Activated gamma-delta T cell treated with Interleukin-2 at 50 U/mL for 16 hours (primary cell): Measurements from ENCODE around the gene SELENOW.
"Not testable (repeated sequence)": the region's sequence is repeated elsewhere in the genome, so short reads cannot be mapped to it uniquely, and the experiment has no call there.

Source experiments
- DNase-seq: peaks from one replicate; pipeline ENCODE4 v3.0.0-alpha.2; 2020

Gene SELENOW

GRCh38 chr19:47787307-47787706 is 8.8 kb downstream of the SELENOW start:
- not testable (repeated sequence) for DNase-seq

- DNase-seq: not testable (repeated sequence)
Observed at GRCh38 chr19:47789811-47790210, 11.3 kb downstream of the SELENOW start.

GRCh38 chr19:47790398-47790814 is 11.9 kb downstream of the SELENOW start:
- peak; percentile 86 for DNase-seq

- no peak for DNase-seq
Observed at GRCh38 chr19:47792616-47793015, 14.1 kb downstream of the SELENOW start.

- DNase-seq: no peak
Observed at GRCh38 chr19:47794526-47794925, 16.0 kb downstream of the SELENOW start.

GRCh38 chr19:47796785-47797184 is 18.3 kb downstream of the SELENOW start:
- no peak for DNase-seq

GRCh38 chr19:47797996-47798903 is 19.7 kb downstream of the SELENOW start:
- DNase-seq: no peak

- no peak for DNase-seq
Observed at GRCh38 chr19:47798904-47799266, 20.4 kb downstream of the SELENOW start.

- no peak for DNase-seq
Observed at GRCh38 chr19:47801270-47801669, 22.8 kb downstream of the SELENOW start.

GRCh38 chr19:47802521-47803043 is 24.1 kb downstream of the SELENOW start:
- no peak for DNase-seq

- DNase-seq: not testable (repeated sequence)
Observed at GRCh38 chr19:47803148-47803547, 24.6 kb downstream of the SELENOW start.

GRCh38 chr19:47803671-47804070 is 25.2 kb downstream of the SELENOW start:
- DNase-seq: not testable (repeated sequence)

- not testable (repeated sequence) for DNase-seq
Observed at GRCh38 chr19:47804451-47804850, 25.9 kb downstream of the SELENOW start, which contains the start of gene TPRX1. TSS of gene TPRX1 (minus strand) at chr19:47804551. CDS start at chr19:47804539, 12 bp downstream.

GRCh38 chr19:47805313-47805712 is 26.8 kb downstream of the SELENOW start:
- no peak for DNase-seq

- DNase-seq: no peak
Observed at GRCh38 chr19:47806435-47806834, 27.9 kb downstream of the SELENOW start.

- peak; percentile 78 for DNase-seq
Observed at GRCh38 chr19:47813304-47813994, 34.9 kb downstream of the SELENOW start.

- no peak for DNase-seq
Observed at GRCh38 chr19:47813995-47814328, 35.5 kb downstream of the SELENOW start.

- DNase-seq: not testable (repeated sequence)
Observed at GRCh38 chr19:47816270-47816669, 37.8 kb downstream of the SELENOW start.

GRCh38 chr19:47818221-47818620 is 39.7 kb downstream of the SELENOW start:
- DNase-seq: not testable (repeated sequence)

GRCh38 chr19:47819858-47820257 is 41.4 kb downstream of the SELENOW start:
- DNase-seq: no peak

- DNase-seq: no peak
Observed at GRCh38 chr19:47820410-47820809, 41.9 kb downstream of the SELENOW start.

- DNase-seq: no peak
Observed at GRCh38 chr19:47821460-47822020, 43.0 kb downstream of the SELENOW start, which contains the start of gene CRX. TSS of gene CRX (plus strand) at chr19:47821937. CDS start at chr19:47834444, 12,507 bp downstream.

GRCh38 chr19:47824396-47824795 is 45.9 kb downstream of the SELENOW start:
- DNase-seq: no peak
